Left lung (tissue), 10 donors: Measurements from ENCODE around the gene SH3BP1. TPM values are rescaled to one million over a fixed set of nuclear protein-coding genes. Genes with fewer than 3 reads are reported as not detected.

Experiments
- ATAC-seq: fragments of 200-7000 bp; cut with Tn5 transposase; one replicate; pipeline ENCODE4 v1.9.1; 2020; ENCODE audit warnings: moderate library complexity
- DNase-seq, 4 donors: peaks; one replicate each; pipeline ENCODE4 v3.0.0-alpha.2; 2013 to 2020
- H3K27ac ChIP-seq, 2 donors: fragments of 200-600 bp; sonication (generic) in 1 of 2; one replicate each; pipeline versions ENCODE4 v1.5.0 to v1.8.0; 2020 to 2021
- H3K27me3 ChIP-seq, 2 donors: fragments of 200-600 bp; sonication (generic) in 1 of 2; one replicate each; pipeline versions ENCODE4 v1.5.0 to v1.8.0; 2020 to 2021
- H3K36me3 ChIP-seq, 2 donors: fragments of 200-600 bp; sonication (generic) in 1 of 2; one replicate each; pipeline versions ENCODE4 v1.5.0 to v1.8.0; 2020 to 2021
- H3K4me1 ChIP-seq, 2 donors: fragments of 200-600 bp; one replicate each; pipeline ENCODE4 v1.8.0; 2021
- H3K4me3 ChIP-seq, 2 donors: fragments of 200-600 bp; sonication (generic) in 1 of 2; one replicate each; pipeline versions ENCODE4 v1.5.0 to v1.8.0; 2020 to 2021; ENCODE audit warnings: mild to moderate bottlenecking in 1 of 2
- H3K9me3 ChIP-seq, 2 donors: fragments of 200-600 bp; sonication (generic) in 1 of 2; one replicate each; pipeline versions ENCODE4 v1.5.0 to v1.8.0; 2020 to 2021
- intact Hi-C, 2 donors: fragments of 100-400 bp; cut with DNase I; formaldehyde crosslinking; loops; one replicate each; pipeline versions ENCODE4 v1.11.2 to v1.14.2; 2022
- polyA plus RNA-seq, 6 donors: library from polyadenylated mRNA; unstranded; fragments of 120-200 nt; gene quantifications; one replicate each; pipeline ENCODE4 v1.2.1, GENCODE V29; 2013; ENCODE audit not compliant: insufficient read length in 6 of 6
- total RNA-seq, 2 donors: library from RNA; stranded (reverse); fragmentation: NEBNext Ultra II Directional; extraction: Animal tissue kit (Norgen Biotek cat#: 25700); gene quantifications; one replicate each; pipeline ENCODE4 v1.2.1, GENCODE V29; 2021
- TF ChIP-seq, protein P1 (sequence below), 2 donors: fragments of 200-600 bp; sonication (generic) in 1 of 2; IDR thresholded peaks; one replicate each; pipeline versions ENCODE4 v1.5.0 to v1.8.0; 2021; ENCODE audit warnings: antibody characterized with exemption in 2 of 2
- donor health status: DM: no; HTN: yes; CAD: no.
- donor health status: DM: no; HTN: no; CAD: no.

Gene SH3BP1
- total and polyA plus RNA-seq, 8 donors = 14.0 to 40.7 (median 27.7) TPM

- H3K4me3 ChIP-seq = peak overlapping the region in 1 of 2 donors; percentile 11
- H3K9me3 ChIP-seq = no peaks in the 10 kb centered on the region
- peaks cover 23 to 65% of the 10 kb centered on the region in 2 donors for H3K4me1 ChIP-seq
- intact Hi-C loops = no loop called here
- no peaks in the 10 kb centered on the region for H3K27me3 ChIP-seq
- DNase-seq (no peak), ATAC-seq (no peak)
- TF ChIP-seq, protein P1, sequence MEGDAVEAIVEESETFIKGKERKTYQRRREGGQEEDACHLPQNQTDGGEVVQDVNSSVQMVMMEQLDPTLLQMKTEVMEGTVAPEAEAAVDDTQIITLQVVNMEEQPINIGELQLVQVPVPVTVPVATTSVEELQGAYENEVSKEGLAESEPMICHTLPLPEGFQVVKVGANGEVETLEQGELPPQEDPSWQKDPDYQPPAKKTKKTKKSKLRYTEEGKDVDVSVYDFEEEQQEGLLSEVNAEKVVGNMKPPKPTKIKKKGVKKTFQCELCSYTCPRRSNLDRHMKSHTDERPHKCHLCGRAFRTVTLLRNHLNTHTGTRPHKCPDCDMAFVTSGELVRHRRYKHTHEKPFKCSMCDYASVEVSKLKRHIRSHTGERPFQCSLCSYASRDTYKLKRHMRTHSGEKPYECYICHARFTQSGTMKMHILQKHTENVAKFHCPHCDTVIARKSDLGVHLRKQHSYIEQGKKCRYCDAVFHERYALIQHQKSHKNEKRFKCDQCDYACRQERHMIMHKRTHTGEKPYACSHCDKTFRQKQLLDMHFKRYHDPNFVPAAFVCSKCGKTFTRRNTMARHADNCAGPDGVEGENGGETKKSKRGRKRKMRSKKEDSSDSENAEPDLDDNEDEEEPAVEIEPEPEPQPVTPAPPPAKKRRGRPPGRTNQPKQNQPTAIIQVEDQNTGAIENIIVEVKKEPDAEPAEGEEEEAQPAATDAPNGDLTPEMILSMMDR (IDR thresholded peaks at IDR 0.05) = no peak
- H3K27ac ChIP-seq = peak overlapping the region; percentile 83 to 95
- peaks cover 0 to 52% of the 10 kb centered on the region in 2 donors for H3K36me3 ChIP-seq
Observed at GRCh38 chr22:37632174-37633088, 7.0 kb upstream of the SH3BP1 start.

- ATAC-seq = no peak
- TF ChIP-seq, protein P1 (IDR thresholded peaks at IDR 0.05) = no peak
- no peak for DNase-seq
- no peaks in the 10 kb centered on the region for H3K27me3 ChIP-seq
- peaks cover 23 to 65% of the 10 kb centered on the region in 2 donors for H3K4me1 ChIP-seq
- H3K27ac ChIP-seq = peak overlapping the region; percentile 83 to 95
- intact Hi-C loops = no loop called here
- peak overlapping the region in 1 of 2 donors; percentile 11 for H3K4me3 ChIP-seq
- H3K36me3 ChIP-seq = peaks cover 0 to 46% of the 10 kb centered on the region in 2 donors
- H3K9me3 ChIP-seq = no peaks in the 10 kb centered on the region
Observed at GRCh38 chr22:37633089-37633624, 6.3 kb upstream of the SH3BP1 start.

DNA sequence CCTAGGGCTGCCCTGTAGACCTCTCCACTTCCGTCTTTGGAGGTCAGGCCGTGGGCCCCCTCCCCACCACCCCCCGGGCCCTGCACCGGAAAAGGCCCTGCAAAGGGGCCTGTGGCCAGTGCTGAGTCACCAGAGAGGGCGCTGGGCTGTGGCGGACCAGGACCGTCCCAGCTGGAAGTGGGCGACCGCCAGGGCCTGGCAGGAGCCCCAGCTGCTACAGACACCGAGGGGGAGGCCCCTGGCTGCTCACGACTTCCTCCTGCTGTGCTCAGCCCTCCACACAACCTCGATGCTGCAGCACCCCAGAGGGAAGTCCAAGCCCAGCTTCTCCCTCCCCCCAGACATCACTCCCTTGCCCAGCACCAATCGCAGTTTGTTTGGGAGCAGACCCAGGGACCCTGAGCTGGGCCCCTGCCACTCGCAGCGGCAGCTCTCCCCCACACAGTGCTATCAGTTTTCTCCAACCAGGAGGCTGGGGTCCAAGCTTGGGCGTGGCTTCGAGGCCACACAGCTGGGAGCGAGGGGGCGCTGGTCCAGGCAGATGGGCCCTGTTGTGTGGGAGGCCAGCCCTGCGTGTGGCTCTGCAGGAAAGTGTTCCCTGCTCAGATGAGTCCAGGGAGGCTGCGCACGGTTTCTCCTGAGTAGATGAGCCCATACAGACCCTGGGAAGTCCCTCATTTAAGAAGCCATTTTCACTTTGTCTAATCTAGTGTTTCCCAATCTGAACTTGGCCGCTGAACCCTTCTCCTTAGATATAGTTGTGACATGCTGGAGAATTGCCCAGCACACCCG lies 5.6 kb upstream of the SH3BP1 start:
- DNase-seq = peak; percentile 89 to 97 (median 96)
- peak; percentile 79 for ATAC-seq

DNA sequence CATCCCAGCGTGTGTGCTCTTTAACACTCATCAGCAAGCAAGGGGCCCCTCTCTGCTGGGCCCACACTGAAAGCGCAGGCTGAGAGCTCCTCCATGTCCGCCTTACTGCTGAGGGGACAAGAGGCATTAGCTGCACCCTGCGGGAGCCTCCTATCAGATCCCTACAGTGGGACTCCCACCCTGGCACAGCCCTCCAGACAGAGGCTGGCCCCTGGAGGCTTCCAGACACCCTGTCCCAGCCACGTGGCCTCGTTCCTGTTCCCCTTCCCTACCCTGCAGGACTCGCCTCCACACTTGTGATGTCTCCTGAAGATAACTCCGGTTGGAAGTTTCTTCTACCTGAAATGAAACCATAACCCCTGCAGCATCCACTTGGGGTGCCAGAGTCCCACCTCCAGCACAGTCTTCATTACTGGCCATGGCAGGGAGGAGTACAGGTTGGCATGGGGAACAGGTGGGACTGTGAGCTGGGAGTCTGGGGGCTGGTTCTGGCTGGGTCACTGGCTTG lies 5.0 kb upstream of the SH3BP1 start:
- intact Hi-C loops = no loop called here
- no peaks in the 10 kb centered on the region for H3K27me3 ChIP-seq
- no peaks in the 10 kb centered on the region for H3K9me3 ChIP-seq
- peak overlapping the region in 1 of 2 donors; percentile 11 for H3K4me3 ChIP-seq
- peaks cover 0 to 35% of the 10 kb centered on the region in 2 donors for H3K36me3 ChIP-seq
- TF ChIP-seq, protein P1 (IDR thresholded peaks at IDR 0.05) = no peak
- ATAC-seq (peak; percentile 2), DNase-seq (no peak)
- H3K27ac ChIP-seq = peak overlapping the region; percentile 83 to 95
- peaks cover 27 to 73% of the 10 kb centered on the region in 2 donors for H3K4me1 ChIP-seq

More for the DNA sequence above, 5.6 kb upstream of the SH3BP1 start:
- TF ChIP-seq, protein P1 (IDR thresholded peaks at IDR 0.05) = peak in 1 of 2 donors; percentile 11
- Histone ChIP-seq H3K9me3 (no peaks in the 10 kb centered on the region), H3K27me3 (no peaks in the 10 kb centered on the region), H3K4me1 (peaks cover 23 to 68% of the 10 kb centered on the region in 2 donors), H3K27ac (peak overlapping the region; percentile 83 to 95), H3K4me3 (peak overlapping the region in 1 of 2 donors; percentile 11), H3K36me3 (peaks cover 0 to 42% of the 10 kb centered on the region in 2 donors)
- intact Hi-C loops = no loop called here
